Fibroblast of villous mesenchyme (primary cell): Measurements from ENCODE around the gene MT1X. TPM values are rescaled to one million over a fixed set of nuclear protein-coding genes. Genes with fewer than 3 reads are reported as not detected.
"Not testable (repeated sequence)": the region's sequence is repeated elsewhere in the genome, so short reads cannot be mapped to it uniquely, and the experiment has no call there.

Experiments used
- DNase-seq: peaks from one replicate; pipeline ENCODE4 v3.0.0-alpha.2; 2010; ENCODE audit warnings: low read depth
- H3K4me3 ChIP-seq: 2 replicates; pipeline ENCODE4 v1.5.1; 2011; ENCODE audit warnings: low read depth, mild to moderate bottlenecking, low read length
- CTCF ChIP-seq: IDR thresholded peaks from 2 replicates; pipeline ENCODE4 v1.5.1; 2012; ENCODE audit warnings: low read depth, mild to moderate bottlenecking, low read length; ENCODE audit not compliant: insufficient read depth
- total RNA-seq: library from RNA; depleted of rRNA; stranded (reverse); fragments of >200 nt; gene quantifications from 2 replicates; pipeline ENCODE4 v1.2.3, GENCODE V29; 2012

MT1X gene
- total RNA-seq, 1 donor: 24.2 TPM

DNA sequence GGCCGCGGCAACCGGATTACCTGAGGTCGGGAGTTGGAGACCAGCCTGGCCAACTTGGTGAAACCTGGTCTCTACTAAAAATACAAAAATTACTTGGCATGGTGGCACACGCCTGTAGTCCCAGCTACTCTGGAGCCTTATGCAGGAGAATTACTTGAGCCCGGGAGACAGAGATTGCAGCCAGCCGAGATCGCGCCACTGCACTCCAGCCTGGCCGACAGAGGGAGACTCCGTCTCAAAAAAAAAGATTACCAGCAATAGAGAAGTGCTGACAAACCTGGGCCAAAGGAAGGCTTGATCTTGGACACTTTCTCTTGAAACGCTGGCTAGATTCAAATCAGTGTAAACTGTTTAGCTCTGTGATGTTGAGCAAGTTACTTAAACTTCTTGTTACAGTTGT is 8.3 kb upstream of the MT1X start:
- no peak overlapping the region for H3K4me3 ChIP-seq
- peak; percentile 62 for TF ChIP-seq CTCF
- peak; percentile 33 for DNase-seq

- DNase-seq: not testable (repeated sequence)
Measured at GRCh38 chr16:56674570-56674969, 7.7 kb upstream of the MT1X start.

GRCh38 chr16:56675685-56676210 is 6.5 kb upstream of the MT1X start:
- H3K4me3 ChIP-seq: peak overlapping the region; percentile 23
- no peak for DNase-seq
- TF ChIP-seq CTCF: no peak

More at GRCh38 chr16:56674570-56674969, 7.7 kb upstream of the MT1X start:
- not testable (repeated sequence) for H3K4me3 ChIP-seq

DNA sequence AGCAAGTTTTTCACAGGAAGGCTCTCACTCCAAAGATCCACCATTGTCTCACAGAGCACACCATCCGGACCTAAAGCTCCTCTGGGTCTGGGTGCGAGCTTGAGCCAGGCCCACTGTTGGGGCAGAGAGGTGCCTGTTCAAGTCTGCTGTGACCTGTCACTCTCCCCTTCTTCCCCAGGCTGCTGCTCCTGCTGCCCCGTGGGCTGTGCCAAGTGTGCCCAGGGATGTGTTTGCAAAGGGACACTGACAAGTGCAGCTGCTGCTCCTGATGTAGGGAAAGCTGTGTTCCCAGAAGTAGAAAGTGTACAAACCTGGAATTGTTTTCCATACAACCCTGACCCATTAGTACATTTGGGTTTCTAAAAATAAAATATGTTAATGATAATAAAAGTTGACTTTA is 4.8 kb upstream of the MT1X start:
- DNase-seq: no peak
- H3K4me3 ChIP-seq: no peak overlapping the region
- TF ChIP-seq CTCF: no peak

DNA sequence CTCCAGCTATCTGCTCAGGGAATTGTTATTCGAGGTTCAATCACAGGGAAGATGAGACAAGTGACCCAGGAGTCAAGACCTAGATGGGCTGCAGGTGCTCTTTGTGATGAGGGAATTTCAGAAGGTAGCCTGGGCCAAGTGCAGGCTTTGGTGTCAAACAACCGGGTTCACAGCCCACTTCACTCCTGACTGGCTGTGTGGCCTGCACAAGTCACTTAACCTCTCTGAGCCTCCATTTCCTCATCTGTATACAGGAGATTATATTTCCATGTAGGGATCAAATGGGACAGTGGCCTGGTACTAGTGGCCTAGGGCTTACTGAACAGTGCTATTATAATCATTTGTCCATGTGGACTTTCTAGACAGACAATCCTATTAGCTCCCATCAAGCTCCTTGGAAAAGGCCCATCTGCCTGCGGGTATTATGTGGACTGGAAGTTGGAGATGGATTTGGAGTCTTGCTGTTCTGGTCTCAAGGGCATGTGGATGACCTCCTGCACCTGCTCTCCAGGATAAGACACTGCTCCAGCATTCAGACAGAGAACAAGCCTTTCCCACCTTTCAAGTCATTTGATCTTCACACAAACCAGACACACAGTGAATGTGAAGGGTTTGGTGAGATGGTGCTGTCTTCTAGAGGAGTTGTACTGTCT is 3.1 kb upstream of the MT1X start:
- no peak for TF ChIP-seq CTCF
- no peak for DNase-seq
- H3K4me3 ChIP-seq: no peak overlapping the region

DNA sequence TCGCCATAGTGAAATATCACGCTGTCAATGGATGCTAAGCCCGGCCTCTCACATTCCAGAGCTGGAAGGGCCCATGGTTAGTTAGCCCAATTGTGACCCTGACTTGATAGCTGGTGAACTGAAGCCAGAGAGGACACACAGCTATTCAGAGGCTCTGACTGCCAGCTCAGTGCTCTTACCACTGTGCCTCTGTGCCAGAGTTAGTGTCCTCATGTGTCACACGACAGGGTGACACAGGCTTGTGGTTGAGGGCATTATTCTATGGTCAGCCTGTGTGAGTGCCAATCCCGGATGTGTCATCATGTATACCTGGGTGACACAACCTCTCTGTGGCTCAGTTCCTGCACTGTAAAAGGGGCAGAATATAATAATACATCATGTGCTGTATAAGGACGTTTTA is 2.5 kb upstream of the MT1X start:
- TF ChIP-seq CTCF: no peak
- no peak for DNase-seq
- no peak overlapping the region for H3K4me3 ChIP-seq

- H3K4me3 ChIP-seq: peak overlapping the region; percentile 62
- DNase-seq: no peak
- no peak for TF ChIP-seq CTCF
Measured at GRCh38 chr16:56682703-56683397, 580 bp downstream of the MT1X start.
